HepG2 (cell line): ENCODE data around the gene TUBB2B. TPM values are rescaled to one million over a fixed set of nuclear protein-coding genes. Genes with fewer than 3 reads are reported as not detected.

ENCODE experiments used
- CC2D1A ChIP-seq: sonication (generic); formaldehyde crosslinking; IDR thresholded peaks from 2 replicates; pipeline ENCODE4 v1.8.1; 2023; ENCODE audit warnings: mild to moderate bottlenecking, missing genetic modification reagents
- CREBL2 ChIP-seq: sonication (generic); formaldehyde crosslinking; IDR thresholded peaks from 2 replicates; pipeline ENCODE4 v1.8.1; 2023; ENCODE audit warnings: missing genetic modification reagents, mild to moderate bottlenecking, borderline replicate concordance
- E2F5 ChIP-seq: sonication (generic); formaldehyde crosslinking; conservative IDR thresholded peaks from 2 replicates; pipeline ENCODE4 v1.4.0; 2020; ENCODE audit warnings: missing genetic modification reagents
- FUBP1 ChIP-seq: sonication (generic); formaldehyde crosslinking; IDR thresholded peaks from 2 replicates; pipeline ENCODE4 v1.5.1; 2020; ENCODE audit warnings: missing genetic modification reagents, mild to moderate bottlenecking, borderline replicate concordance
- HBP1 ChIP-seq: IDR thresholded peaks from 2 replicates; pipeline ENCODE4 v1.6.1; 2016; ENCODE audit warnings: low read depth, control low read depth
- HNF4A ChIP-seq: sonication (generic); formaldehyde crosslinking; IDR thresholded peaks from 2 replicates; pipeline ENCODE4 v1.4.0; 2020; ENCODE audit warnings: missing genetic modification reagents
- IRF2 ChIP-seq: IDR thresholded peaks from 2 replicates; pipeline ENCODE4 v1.6.1; 2018; ENCODE audit warnings: missing genetic modification reagents, missing compliant biosample characterization
- MED8 ChIP-seq: sonication (generic); formaldehyde crosslinking; IDR thresholded peaks from 2 replicates; pipeline ENCODE4 v1.8.1; 2023; ENCODE audit warnings: mild to moderate bottlenecking, missing genetic modification reagents; ENCODE audit not compliant: insufficient replicate concordance
- MTA3 ChIP-seq: sonication (generic); formaldehyde crosslinking; IDR thresholded peaks from 2 replicates; pipeline ENCODE4 v1.4.0; 2020; ENCODE audit warnings: missing genetic modification reagents
- NR2F2 ChIP-seq: IDR thresholded peaks from 2 replicates; pipeline ENCODE4 v1.6.1; 2012; ENCODE audit warnings: low read depth, inconsistent platforms, borderline replicate concordance
- PTBP1 ChIP-seq: fragments of 200-400 bp; formaldehyde crosslinking; IDR thresholded peaks from 2 replicates; pipeline ENCODE4 v1.6.1; 2018; ENCODE audit warnings: low read length, low read depth; ENCODE audit not compliant: poor library complexity, severe bottlenecking
- SP4 ChIP-seq: sonication (generic); formaldehyde crosslinking; IDR thresholded peaks from 2 replicates; pipeline ENCODE4 v1.8.1; 2023; ENCODE audit warnings: mild to moderate bottlenecking, missing genetic modification reagents
- TARDBP ChIP-seq: sonication (generic); formaldehyde crosslinking; IDR thresholded peaks from 2 replicates; pipeline ENCODE4 v1.8.0; 2022; ENCODE audit warnings: mild to moderate bottlenecking, missing genetic modification reagents
- TERF1 ChIP-seq: sonication (generic); formaldehyde crosslinking; IDR thresholded peaks from 2 replicates; pipeline ENCODE4 v1.8.0; 2022; ENCODE audit warnings: mild to moderate bottlenecking, missing genetic modification reagents, moderate library complexity
- ZMAT3 ChIP-seq: sonication (generic); formaldehyde crosslinking; conservative IDR thresholded peaks from 2 replicates; pipeline ENCODE4 v1.7.0; 2021; ENCODE audit warnings: missing genetic modification reagents
- ZNF225 ChIP-seq: sonication (generic); formaldehyde crosslinking; IDR thresholded peaks from 2 replicates; pipeline ENCODE4 v1.4.0; 2020; ENCODE audit warnings: mild to moderate bottlenecking, missing genetic modification reagents
- ZNF256 ChIP-seq: sonication (generic); formaldehyde crosslinking; conservative IDR thresholded peaks from 2 replicates; pipeline ENCODE4 v1.4.0; 2020; ENCODE audit warnings: missing genetic modification reagents
- ZNF382 ChIP-seq: sonication (generic); formaldehyde crosslinking; IDR thresholded peaks from 2 replicates; pipeline ENCODE4 v1.5.0; 2020; ENCODE audit warnings: missing genetic modification reagents, mild to moderate bottlenecking, borderline replicate concordance
- ZNF549 ChIP-seq: sonication (generic); formaldehyde crosslinking; IDR thresholded peaks from 2 replicates; pipeline ENCODE4 v1.5.0; 2020; ENCODE audit warnings: missing genetic modification reagents
- ZNF746 ChIP-seq: sonication (generic); formaldehyde crosslinking; IDR thresholded peaks from 2 replicates; pipeline ENCODE4 v1.8.0; 2022; ENCODE audit warnings: mild to moderate bottlenecking, missing genetic modification reagents
- ZNF800 ChIP-seq: sonication (generic); formaldehyde crosslinking; IDR thresholded peaks from 2 replicates; pipeline ENCODE4 v1.4.0; 2020; ENCODE audit warnings: missing genetic modification reagents
- polyA plus RNA-seq, 8 experiments: library from polyadenylated mRNA; depleted of rRNA in 3 of 8; stranded (reverse) in 7 of 8; unstranded in 1 of 8; fragments of >200 nt; fragmentation: Illumina TruSeq in 4 of 8; extraction: Trizol in 4 of 8; gene quantifications; 2 replicates each; pipeline versions ENCODE4 v1.2.1 to v1.2.3, GENCODE V29; 2011 to 2016; ENCODE audit warnings: low read depth in 4 of 8, missing spikeins in 1 of 8, mixed read lengths in 1 of 8; ENCODE audit not compliant: insufficient read depth in 1 of 8
- total RNA-seq, 5 experiments: library from RNA; depleted of rRNA; stranded (reverse); fragments of >200 nt; fragmentation: Illumina TruSeq; extraction: Trizol; gene quantifications; 2 replicates each; pipeline ENCODE4 v1.2.3, GENCODE V29; 2016; ENCODE audit warnings: low read depth in 1 of 5

The TUBB2B gene
- total and polyA plus RNA-seq, 2 of the 13 experiments (the other 11 are each of a cell fraction or from before 2014, with no cell fraction given): 10.3 to 23.6 TPM

- TF ChIP-seq HBP1 (CRISPR knock-in tag): no peak
- TF ChIP-seq MED8 (CRISPR knock-in tag): no peak
- no peak for TF ChIP-seq FUBP1
- TF ChIP-seq ZNF746 (CRISPR knock-in tag): no peak
- no peak for TF ChIP-seq MTA3
- TF ChIP-seq PTBP1: no peak
- TF ChIP-seq TARDBP (CRISPR knock-in tag): peak; percentile 39; the same call in 1 of the 2 replicates
- TF ChIP-seq HNF4A (CRISPR knock-in tag): no peak
- TF ChIP-seq ZNF256 (CRISPR knock-in tag): no peak
- peak; percentile 78; the same call in 1 of the 2 replicates for TF ChIP-seq IRF2 (CRISPR knock-in tag)
- TF ChIP-seq CC2D1A: no peak
- TF ChIP-seq CREBL2: no peak
- TF ChIP-seq E2F5 (CRISPR knock-in tag): no peak
- TF ChIP-seq ZNF382 (CRISPR knock-in tag): no peak
- TF ChIP-seq ZMAT3 (CRISPR knock-in tag): no peak
- TF ChIP-seq ZNF549 (CRISPR knock-in tag): no peak
- TF ChIP-seq TERF1 (CRISPR knock-in tag): no peak
- no peak; the same call in 1 of the 2 replicates for TF ChIP-seq ZNF225 (CRISPR knock-in tag)
- TF ChIP-seq NR2F2: no peak
- TF ChIP-seq ZNF800 (CRISPR knock-in tag): 0 out of 2 replicates have a peak, but pooled peaks have one; percentile 42
- no peak for TF ChIP-seq SP4
These were observed 24.2 kb upstream of the TUBB2B start (continued) for GRCh38 chr6:3251462-3252314.
